GM21447 (cell line): ENCODE data around the gene TCTN2.

Experiments
- ATAC-seq: cut with Tn5 transposase; IDR thresholded peaks from one replicate; pipeline ENCODE4 v1.9.1; 2021; ENCODE audit not compliant: unreplicated experiment

Gene TCTN2

GRCh38 chr12:123683964-123684363, 13.1 kb downstream of the TCTN2 start:
- ATAC-seq = no peak

GRCh38 chr12:123686636-123687190, 15.8 kb downstream of the TCTN2 start:
- ATAC-seq = no peak

GRCh38 chr12:123690191-123690840, 19.4 kb downstream of the TCTN2 start:
- no peak for ATAC-seq

- no peak for ATAC-seq
These were observed 25.3 kb downstream of the TCTN2 start for GRCh38 chr12:123696207-123696606.

- ATAC-seq = no peak
These were observed 25.7 kb downstream of the TCTN2 start for GRCh38 chr12:123696646-123697045.

GRCh38 chr12:123705935-123706334, 35.0 kb downstream of the TCTN2 start:
- no peak for ATAC-seq

- no peak for ATAC-seq
These were observed 36.6 kb downstream of the TCTN2 start for GRCh38 chr12:123707466-123707865.

- no peak for ATAC-seq
These were observed 41.9 kb downstream of the TCTN2 start for GRCh38 chr12:123712780-123713319.

GRCh38 chr12:123713398-123713797, 42.5 kb downstream of the TCTN2 start:
- no peak for ATAC-seq

- ATAC-seq = peak; percentile 56
These were observed 43.1 kb downstream of the TCTN2 start for GRCh38 chr12:123713823-123714585.

GRCh38 chr12:123715195-123715594, 44.3 kb downstream of the TCTN2 start:
- no peak for ATAC-seq

GRCh38 chr12:123717350-123717749, 46.4 kb downstream of the TCTN2 start:
- ATAC-seq = no peak

- ATAC-seq = no peak
These were observed 49.4 kb downstream of the TCTN2 start for GRCh38 chr12:123720141-123720814.

- no peak for ATAC-seq
These were observed 50.3 kb downstream of the TCTN2 start for GRCh38 chr12:123721245-123721644.

- no peak for ATAC-seq
These were observed 52.1 kb downstream of the TCTN2 start for GRCh38 chr12:123723011-123723410.

GRCh38 chr12:123723765-123724164, 52.9 kb downstream of the TCTN2 start:
- no peak for ATAC-seq

GRCh38 chr12:123726244-123726643, 55.3 kb downstream of the TCTN2 start:
- no peak for ATAC-seq

- ATAC-seq = no peak
These were observed 56.0 kb downstream of the TCTN2 start for GRCh38 chr12:123726962-123727361.

- no peak for ATAC-seq
These were observed 57.0 kb downstream of the TCTN2 start for GRCh38 chr12:123727878-123728277.

- ATAC-seq = no peak
These were observed 60.7 kb downstream of the TCTN2 start for GRCh38 chr12:123731596-123731995.

- no peak for ATAC-seq
These were observed 61.3 kb downstream of the TCTN2 start for GRCh38 chr12:123732251-123732650.
